CD4-positive, CD25-positive, alpha-beta regulatory T cell (primary cell): Measurements from ENCODE around the gene PPP1R12C. TPM values are rescaled to one million over a fixed set of nuclear protein-coding genes. Genes with fewer than 3 reads are reported as not detected.

ENCODE experiments used
- ATAC-seq, 2 donors: fragments of 150-1000 bp; cut with Tn5 transposase; one replicate each; pipeline ENCODE4 v1.10.0; 2021; ENCODE audit warnings: low read depth in 2 of 2, moderate number of reproducible peaks in 2 of 2, moderate library complexity in 1 of 2
- DNase-seq, 3 donors: peaks; one replicate each; pipeline versions ENCODE4 v3.0.0 to v3.0.0-alpha.2; 2012 to 2022; ENCODE audit warnings: mixed read lengths in 1 of 3
- H3K27ac ChIP-seq: one replicate; pipeline ENCODE4 v1.7.0; 2013; ENCODE audit warnings: mild to moderate bottlenecking, low read length; ENCODE audit not compliant: insufficient read depth, poor library complexity, severe bottlenecking
- H3K27me3 ChIP-seq: one replicate; pipeline ENCODE4 v1.7.0; 2013; ENCODE audit warnings: low read length; ENCODE audit not compliant: control insufficient read depth, insufficient read depth
- H3K36me3 ChIP-seq: one replicate; pipeline ENCODE4 v1.7.0; 2013; ENCODE audit warnings: mild to moderate bottlenecking, low read length, moderate library complexity; ENCODE audit not compliant: control insufficient read depth, insufficient read depth
- H3K4me1 ChIP-seq: 2 replicates; pipeline ENCODE4 v1.7.0; 2013; ENCODE audit warnings: mild to moderate bottlenecking, low read length; ENCODE audit not compliant: insufficient read depth, control insufficient read depth, poor library complexity, severe bottlenecking
- H3K4me3 ChIP-seq: one replicate; pipeline ENCODE4 v1.7.0; 2013; ENCODE audit warnings: low read depth, mild to moderate bottlenecking, low read length, moderate library complexity
- H3K9me3 ChIP-seq, 2 experiments: 1 replicate in 1 of 2; 2 replicates in 1 of 2; pipeline ENCODE4 v1.7.0; 2013; ENCODE audit warnings: low read length in 2 of 2, mild to moderate bottlenecking in 1 of 2, moderate library complexity in 1 of 2; ENCODE audit not compliant: control insufficient read depth in 2 of 2
- H3K27ac Mint-ChIP-seq, 3 donors: one replicate each; pipeline ENCODE4 v1.8.0; 2020 to 2022; ENCODE audit warnings: mild to moderate bottlenecking in 3 of 3, mixed read lengths in 3 of 3, moderate library complexity in 2 of 3
- H3K27me3 Mint-ChIP-seq: one replicate; pipeline ENCODE4 v1.8.0; 2022; ENCODE audit warnings: mild to moderate bottlenecking, mixed read lengths
- H3K36me3 Mint-ChIP-seq: one replicate; pipeline ENCODE4 v1.8.0; 2020; ENCODE audit warnings: mixed read lengths
- H3K4me1 Mint-ChIP-seq, 4 donors: one replicate each; pipeline ENCODE4 v1.8.0; 2020 to 2022; ENCODE audit warnings: mixed read lengths in 4 of 4, mild to moderate bottlenecking in 1 of 4
- H3K4me3 Mint-ChIP-seq, 4 donors: one replicate each; pipeline ENCODE4 v1.8.0; 2020 to 2022; ENCODE audit warnings: mild to moderate bottlenecking in 4 of 4, mixed read lengths in 4 of 4, moderate library complexity in 3 of 4
- H3K9me3 Mint-ChIP-seq, 7 donors: one replicate each; pipeline ENCODE4 v1.8.0; 2020 to 2022; ENCODE audit warnings: mixed read lengths in 7 of 7, mild to moderate bottlenecking in 3 of 7, moderate library complexity in 2 of 7
- polyA plus RNA-seq, 4 donors: library from polyadenylated mRNA; unstranded; fragments of 300-500 nt; fragmentation: Illumina TruSeq; gene quantifications; one replicate each; pipeline ENCODE4 v1.2.3, GENCODE V29; 2021
- total RNA-seq: library from RNA; stranded (reverse); gene quantifications from one replicate; pipeline ENCODE4 v1.2.3, GENCODE V29; 2022

PPP1R12C gene
- total and polyA plus RNA-seq, 5 donors from 2014 or later = 2.2 to 191 (median 3.8) TPM

GRCh38 chr19:55089342-55089944 is 28.0 kb downstream of the PPP1R12C start:
- Histone ChIP-seq H3K27ac (no peak overlapping the region), H3K27me3 (peaks cover 7% of the 10 kb centered on the region), H3K9me3 (no peaks in the 10 kb centered on the region), H3K4me3 (no peak overlapping the region), H3K36me3 (peaks cover 5% of the 10 kb centered on the region), H3K4me1 (peaks cover 21% of the 10 kb centered on the region)
- H3K4me1 Mint-ChIP-seq = peaks cover 0 to 26% (median 15%) of the 10 kb centered on the region in 4 donors
- peak overlapping the region in 2 of 4 donors; percentile 19 to 24 for H3K4me3 Mint-ChIP-seq
- peaks cover 46% of the 10 kb centered on the region for H3K27me3 Mint-ChIP-seq
- peaks cover 0 to 4% (median 0%) of the 10 kb centered on the region in 7 donors for H3K9me3 Mint-ChIP-seq
- no peak overlapping the region for H3K27ac Mint-ChIP-seq
- ATAC-seq (no peak), DNase-seq (no peak)
- peaks cover 19% of the 10 kb centered on the region for H3K36me3 Mint-ChIP-seq

GRCh38 chr19:55088543-55089341 is 28.7 kb downstream of the PPP1R12C start:
- peaks cover 19% of the 10 kb centered on the region for H3K36me3 Mint-ChIP-seq

GRCh38 chr19:55088021-55088451 is 29.4 kb downstream of the PPP1R12C start:
- DNase-seq (no peak), ATAC-seq (no peak)
- peaks cover 0 to 7% (median 0%) of the 10 kb centered on the region in 7 donors for H3K9me3 Mint-ChIP-seq
- H3K4me1 ChIP-seq = peaks cover 21% of the 10 kb centered on the region
- H3K36me3 ChIP-seq = peaks cover 5% of the 10 kb centered on the region
- H3K27me3 Mint-ChIP-seq = peaks cover 56% of the 10 kb centered on the region
- no peak overlapping the region for H3K27ac ChIP-seq
- peaks cover 9% of the 10 kb centered on the region for H3K27me3 ChIP-seq
- H3K4me1 Mint-ChIP-seq = peaks cover 0 to 29% (median 15%) of the 10 kb centered on the region in 4 donors
- H3K27ac Mint-ChIP-seq = peak overlapping the region in 1 of 3 donors; percentile 49
- no peaks in the 10 kb centered on the region for H3K9me3 ChIP-seq
- H3K4me3 ChIP-seq = no peak overlapping the region
- H3K36me3 Mint-ChIP-seq = peaks cover 19% of the 10 kb centered on the region
- peak overlapping the region; percentile 65 to 92 (median 68) for H3K4me3 Mint-ChIP-seq

More at GRCh38 chr19:55088543-55089341, 28.7 kb downstream of the PPP1R12C start:
- H3K9me3 ChIP-seq = no peaks in the 10 kb centered on the region
- H3K27me3 ChIP-seq = peaks cover 7% of the 10 kb centered on the region
- peaks cover 0 to 26% (median 15%) of the 10 kb centered on the region in 4 donors for H3K4me1 Mint-ChIP-seq
- H3K27ac ChIP-seq = no peak overlapping the region
- peak overlapping the region; percentile 65 to 92 (median 68) for H3K4me3 Mint-ChIP-seq
- H3K4me1 ChIP-seq = peaks cover 21% of the 10 kb centered on the region
- H3K27me3 Mint-ChIP-seq = peaks cover 52% of the 10 kb centered on the region
- DNase-seq (peak; percentile 58 to 61 (median 60)), ATAC-seq (peak in 1 of 2 donors; percentile 43)
- peak overlapping the region in 1 of 3 donors; percentile 49 for H3K27ac Mint-ChIP-seq
- no peak overlapping the region for H3K4me3 ChIP-seq
- peaks cover 0 to 7% (median 0%) of the 10 kb centered on the region in 7 donors for H3K9me3 Mint-ChIP-seq
- H3K36me3 ChIP-seq = peaks cover 5% of the 10 kb centered on the region

GRCh38 chr19:55087542-55087901 is 29.9 kb downstream of the PPP1R12C start:
- Histone ChIP-seq H3K36me3 (peaks cover 5% of the 10 kb centered on the region), H3K4me1 (peaks cover 22% of the 10 kb centered on the region), H3K27me3 (peaks cover 9% of the 10 kb centered on the region), H3K27ac (no peak overlapping the region), H3K9me3 (no peaks in the 10 kb centered on the region), H3K4me3 (no peak overlapping the region)
- no peak overlapping the region for H3K27ac Mint-ChIP-seq
- peaks cover 19% of the 10 kb centered on the region for H3K36me3 Mint-ChIP-seq
- DNase-seq (no peak), ATAC-seq (no peak)
- H3K4me1 Mint-ChIP-seq = peaks cover 0 to 32% (median 15%) of the 10 kb centered on the region in 4 donors
- peak overlapping the region; percentile 16 to 79 (median 68) for H3K4me3 Mint-ChIP-seq
- H3K9me3 Mint-ChIP-seq = peaks cover 0 to 8% (median 0%) of the 10 kb centered on the region in 7 donors
- H3K27me3 Mint-ChIP-seq = peaks cover 60% of the 10 kb centered on the region

GRCh38 chr19:55086730-55087541 is 30.5 kb downstream of the PPP1R12C start:
- peaks cover 9% of the 10 kb centered on the region for H3K27me3 ChIP-seq

GRCh38 chr19:55085923-55086715 is 31.3 kb downstream of the PPP1R12C start:
- Mint-ChIP-seq H3K27me3 (peaks cover 71% of the 10 kb centered on the region), H3K9me3 (peaks cover 0 to 8% (median 0%) of the 10 kb centered on the region in 7 donors), H3K4me3 (peak overlapping the region in 3 of 4 donors; percentile 56 to 70 (median 66)), H3K36me3 (peaks cover 19% of the 10 kb centered on the region), H3K27ac (no peak overlapping the region), H3K4me1 (peaks cover 0 to 44% (median 18%) of the 10 kb centered on the region in 4 donors)
- Histone ChIP-seq H3K27me3 (peaks cover 9% of the 10 kb centered on the region), H3K9me3 (no peaks in the 10 kb centered on the region), H3K27ac (no peak overlapping the region), H3K36me3 (peaks cover 5% of the 10 kb centered on the region), H3K4me3 (no peak overlapping the region), H3K4me1 (peaks cover 36% of the 10 kb centered on the region)
- no peak for ATAC-seq
- DNase-seq = no peak

More at GRCh38 chr19:55086730-55087541, 30.5 kb downstream of the PPP1R12C start:
- Mint-ChIP-seq H3K4me1 (peaks cover 0 to 38% (median 15%) of the 10 kb centered on the region in 4 donors), H3K36me3 (peaks cover 19% of the 10 kb centered on the region), H3K4me3 (peak overlapping the region; percentile 16 to 79 (median 68)), H3K9me3 (peaks cover 0 to 8% (median 0%) of the 10 kb centered on the region in 7 donors), H3K27ac (no peak overlapping the region), H3K27me3 (peaks cover 64% of the 10 kb centered on the region)
- no peak overlapping the region for H3K27ac ChIP-seq
- DNase-seq (peak in 2 of 3 donors; percentile 42 to 54), ATAC-seq (peak; percentile 35 to 41)
- H3K4me1 ChIP-seq = peaks cover 28% of the 10 kb centered on the region
- H3K36me3 ChIP-seq = peaks cover 5% of the 10 kb centered on the region
- H3K9me3 ChIP-seq = no peaks in the 10 kb centered on the region
- no peak overlapping the region for H3K4me3 ChIP-seq
